NOMO-1 (cell line): Measurements from ENCODE around the gene SDCBP2.
A peak's percentile ranks its signal among the peaks of the same experiment; 100 is the strongest.

Source experiments
- DNase-seq, 2 experiments: peaks; one replicate each; lab custom pipeline; 2025; ENCODE audit not compliant: unreplicated experiment in 2 of 2; lab: John Stamatoyannopoulos, UW

The SDCBP2 gene, protein sequence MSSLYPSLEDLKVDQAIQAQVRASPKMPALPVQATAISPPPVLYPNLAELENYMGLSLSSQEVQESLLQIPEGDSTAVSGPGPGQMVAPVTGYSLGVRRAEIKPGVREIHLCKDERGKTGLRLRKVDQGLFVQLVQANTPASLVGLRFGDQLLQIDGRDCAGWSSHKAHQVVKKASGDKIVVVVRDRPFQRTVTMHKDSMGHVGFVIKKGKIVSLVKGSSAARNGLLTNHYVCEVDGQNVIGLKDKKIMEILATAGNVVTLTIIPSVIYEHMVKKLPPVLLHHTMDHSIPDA

GRCh38 chr20:1328680-1329330, at the start of gene SDCBP2:
SDCBP2 (minus strand) TSS chr20:1329139; CDS start chr20:1320416, 8,723 bp downstream.
- DNase-seq = no peak

DNA sequence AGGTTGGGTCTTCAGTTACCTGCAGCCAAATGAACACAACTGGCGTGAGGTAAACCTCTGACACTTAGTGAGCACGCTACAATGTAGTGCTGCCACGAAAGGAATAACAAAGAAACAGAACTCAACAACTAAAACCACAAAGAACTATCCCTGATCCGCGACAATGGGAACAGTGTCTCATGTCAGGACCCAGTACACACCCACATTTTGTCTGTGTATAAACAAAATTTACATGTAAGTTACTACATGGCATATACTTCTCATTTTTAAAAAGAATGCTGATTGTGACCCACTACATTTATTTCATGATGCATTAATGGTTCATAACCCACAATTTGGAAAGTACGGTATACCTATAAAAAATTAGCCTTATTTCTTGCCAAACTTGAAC, 49.8 kb upstream of the SDCBP2 start:
- DNase-seq = no peak

GRCh38 chr20:1377984-1378734, 49.2 kb upstream of the SDCBP2 start:
- DNase-seq = no peak

DNA sequence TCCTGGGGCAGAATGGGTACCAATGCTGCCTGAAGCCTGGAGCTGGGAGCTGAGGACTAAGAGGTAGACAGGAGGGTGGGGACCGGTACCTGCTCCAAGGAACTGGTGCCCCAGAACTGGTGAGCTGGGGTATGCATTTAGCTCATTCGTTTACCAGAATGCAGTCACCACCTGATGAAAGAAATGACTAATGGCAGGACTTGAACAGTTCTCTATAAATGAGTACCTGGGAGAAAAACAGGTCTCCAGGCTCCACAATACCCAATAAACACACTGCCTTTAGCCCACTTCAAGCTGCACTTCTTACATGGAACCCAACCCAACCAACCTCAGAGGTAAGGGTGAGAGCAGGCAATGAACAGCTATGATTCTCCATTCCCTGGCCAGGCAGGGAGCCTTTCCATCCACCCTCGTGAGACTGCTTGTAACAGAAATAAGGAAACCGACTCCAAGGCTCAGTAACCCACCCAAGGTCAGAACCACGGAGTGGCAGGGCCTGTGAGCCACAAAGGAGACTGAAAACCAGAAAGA, 48.5 kb upstream of the SDCBP2 start:
- no peak for DNase-seq

GRCh38 chr20:1376408-1377270, 47.7 kb upstream of the SDCBP2 start:
- peak; percentile 66 to 87 for DNase-seq

DNA sequence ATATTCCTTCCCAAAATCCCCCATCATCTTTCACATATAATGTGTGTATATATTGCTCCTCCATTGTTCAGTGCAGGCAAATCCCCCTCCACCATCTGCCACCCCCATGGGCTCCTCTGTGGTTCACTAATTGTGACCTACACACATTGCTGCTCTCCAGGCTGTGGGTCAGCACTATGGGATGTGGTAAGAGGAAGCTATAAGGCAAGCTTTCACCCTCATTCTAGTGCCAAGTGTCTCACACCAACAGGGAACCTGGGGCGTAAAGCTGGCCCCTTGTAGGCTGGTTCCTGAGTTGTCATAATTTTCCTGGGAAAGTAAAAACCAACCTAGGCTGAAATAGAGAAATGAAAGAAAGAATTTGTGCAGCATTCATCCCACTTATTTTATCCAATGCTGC, 47.1 kb upstream of the SDCBP2 start:
- peak in 1 of 2 experiments; percentile 25 for DNase-seq

DNA sequence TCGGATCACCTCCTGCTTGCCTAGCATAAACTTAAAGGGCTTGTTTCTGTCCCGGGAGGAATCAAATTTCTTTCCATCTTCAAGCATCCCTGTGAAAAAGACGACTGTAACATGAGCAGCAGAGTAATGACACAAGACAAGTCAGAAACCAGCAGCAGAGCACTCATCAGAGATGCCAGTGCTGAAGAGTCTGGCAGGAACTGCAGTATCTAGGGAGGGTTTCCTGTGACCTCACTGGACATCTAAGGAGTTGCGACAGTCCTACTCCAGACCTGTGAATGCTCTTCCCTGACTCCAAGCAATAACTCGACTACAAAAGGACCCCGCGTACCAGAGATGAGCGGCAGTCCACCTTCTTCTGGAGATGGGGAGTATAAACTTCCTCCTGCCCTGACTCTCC, 46.6 kb upstream of the SDCBP2 start:
- peak in 1 of 2 experiments; percentile 8 for DNase-seq

- no peak for DNase-seq
These were observed 45.3 kb upstream of the SDCBP2 start for GRCh38 chr20:1374246-1374645.

GRCh38 chr20:1373614-1374013, 44.7 kb upstream of the SDCBP2 start:
- DNase-seq = no peak

GRCh38 chr20:1373036-1373435, 44.1 kb upstream of the SDCBP2 start:
- DNase-seq = no peak

GRCh38 chr20:1371830-1372539, 43.0 kb upstream of the SDCBP2 start:
- DNase-seq = no peak

DNA sequence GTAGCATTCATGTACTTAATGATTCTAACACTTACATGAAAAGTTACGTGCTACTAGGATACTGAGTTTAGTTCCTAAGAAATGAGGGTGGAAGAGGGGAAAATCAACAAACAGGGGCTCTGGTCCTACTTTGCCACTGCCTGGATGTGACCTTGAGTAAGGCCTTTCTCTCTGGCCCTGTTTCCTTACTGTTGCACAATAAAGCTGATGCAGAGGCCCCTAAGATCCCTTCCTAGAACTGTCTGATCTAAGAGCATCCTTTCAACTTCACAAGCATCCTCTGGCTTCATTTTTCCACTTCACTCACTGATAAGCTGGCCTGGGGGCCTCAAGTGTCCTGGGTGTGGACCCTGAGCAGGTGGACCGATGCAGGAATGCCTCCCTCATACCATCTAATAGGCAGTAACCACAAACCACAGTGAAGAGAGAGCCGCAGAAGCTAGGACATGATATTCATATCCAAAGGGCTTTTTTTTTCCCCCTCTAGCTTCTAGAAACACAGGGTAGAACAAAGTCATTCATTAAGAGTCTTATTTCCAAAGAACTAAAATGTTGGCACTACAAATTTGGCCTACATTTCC, 42.4 kb upstream of the SDCBP2 start:
- no peak for DNase-seq

DNA sequence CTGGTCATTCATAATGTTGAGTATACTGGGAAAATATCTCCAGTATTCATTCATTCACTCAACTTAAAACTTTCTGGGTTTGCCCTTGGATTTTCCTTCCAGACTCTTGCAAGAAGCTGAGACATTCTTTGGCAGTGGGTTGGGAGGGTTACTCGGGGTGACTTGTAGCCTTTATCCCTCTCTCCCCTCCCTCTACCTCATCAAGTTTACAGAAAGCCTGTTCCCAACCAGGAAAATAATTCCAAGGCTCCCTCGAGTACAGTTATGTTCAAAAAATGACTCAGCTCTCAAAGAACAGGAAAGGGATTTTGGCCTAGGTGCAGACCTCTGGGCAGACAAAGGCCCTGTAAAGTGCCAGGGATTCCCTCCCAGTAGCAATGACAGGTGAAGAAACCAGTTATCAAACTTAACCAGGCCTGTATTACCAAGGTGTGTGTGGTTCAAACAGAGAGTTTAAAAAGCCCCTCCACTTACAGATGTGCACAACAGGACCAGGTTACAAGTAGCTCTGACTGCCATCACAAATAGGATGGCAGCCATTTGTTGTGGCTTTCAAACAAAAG, 41.7 kb upstream of the SDCBP2 start:
- DNase-seq = no peak

DNA sequence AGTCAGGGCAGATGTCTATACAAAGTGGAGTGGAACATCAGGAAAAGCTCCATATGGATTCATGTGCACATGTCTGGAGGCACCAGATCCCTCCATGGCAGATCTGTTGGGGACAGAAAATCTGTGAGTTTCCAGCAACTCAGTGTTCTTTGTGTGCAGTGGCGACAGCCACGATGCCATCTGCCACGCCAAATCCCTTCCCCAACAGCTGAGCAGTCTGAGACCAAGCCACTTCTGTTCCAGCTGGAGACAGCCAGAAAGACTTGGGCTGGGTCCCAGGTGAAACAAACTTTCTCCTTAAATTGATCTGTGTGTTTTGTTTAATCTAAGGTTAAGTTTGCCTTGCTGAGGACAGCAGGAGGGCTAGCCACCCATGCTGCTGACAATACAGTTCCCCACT, 41.0 kb upstream of the SDCBP2 start:
- DNase-seq = no peak

GRCh38 chr20:1368448-1369199, 39.7 kb upstream of the SDCBP2 start:
- DNase-seq = no peak

DNA sequence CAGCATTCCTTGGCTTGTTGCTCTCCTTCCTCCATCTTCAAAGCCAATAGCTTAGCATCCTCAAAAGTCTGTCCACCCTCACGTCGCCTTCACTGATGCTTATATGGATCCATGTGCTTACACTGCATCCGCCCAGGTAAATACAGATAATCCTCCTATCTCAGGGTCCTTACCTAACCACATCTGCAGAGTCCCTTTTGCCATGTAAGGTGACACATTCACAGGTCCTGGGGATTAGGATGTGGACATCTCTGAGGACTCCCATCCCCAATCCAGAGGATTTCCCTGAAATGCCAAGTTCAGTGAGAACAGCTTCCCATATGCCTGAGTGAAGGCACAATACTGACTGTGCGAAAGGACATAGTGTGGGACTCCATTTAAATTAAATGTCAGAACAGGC, 38.5 kb upstream of the SDCBP2 start:
- DNase-seq = no peak

GRCh38 chr20:1364106-1364505, 35.2 kb upstream of the SDCBP2 start:
- DNase-seq = no peak

DNA sequence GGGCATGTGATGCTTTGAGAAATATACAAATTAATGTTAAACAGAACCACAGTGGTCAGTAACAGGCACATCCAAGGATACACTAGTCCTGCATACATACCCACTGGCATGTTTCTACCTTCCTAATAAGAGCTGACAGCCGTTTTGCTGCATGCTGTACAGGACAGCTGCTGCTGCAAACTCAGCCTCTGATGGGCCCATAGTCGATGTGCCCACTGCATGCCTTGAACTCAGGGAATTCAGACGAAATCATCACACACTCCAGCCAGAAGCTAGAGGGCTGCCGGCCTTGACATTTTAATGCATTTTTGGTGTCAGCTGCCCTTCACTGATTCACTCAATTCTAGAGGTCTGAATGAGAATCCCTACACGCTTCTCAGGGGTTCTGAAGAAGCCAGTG, 34.6 kb upstream of the SDCBP2 start:
- DNase-seq = no peak

DNA sequence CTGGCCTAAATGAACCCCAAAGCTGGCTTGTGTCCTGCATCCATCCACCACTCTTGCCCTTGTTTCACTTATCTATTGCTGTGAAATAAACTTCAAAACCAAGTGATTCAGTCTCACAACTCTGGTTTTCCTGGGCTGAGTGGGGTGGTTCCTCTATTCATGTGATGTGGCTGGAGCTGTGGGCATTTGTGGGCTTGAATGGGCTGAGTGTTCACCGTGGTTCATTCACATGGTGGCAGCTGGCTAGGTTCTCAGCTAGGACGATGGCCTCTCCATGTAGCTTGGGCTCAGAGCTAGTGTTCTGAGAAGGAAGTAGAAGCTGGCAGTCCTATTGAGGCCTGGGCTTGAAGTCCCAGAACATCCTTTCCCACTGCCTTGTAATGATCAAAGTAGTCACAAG, 33.5 kb upstream of the SDCBP2 start:
- DNase-seq = no peak
